NCI-H460 (cell line): Measurements from ENCODE around the gene FXYD5. TPM values are rescaled to one million over a fixed set of nuclear protein-coding genes. Genes with fewer than 3 reads are reported as not detected.

ENCODE experiments used
- DNase-seq: peaks from one replicate; pipeline ENCODE4 v3.0.0-alpha.2; 2016; ENCODE audit warnings: low read depth; ENCODE audit errors: extremely low read depth
- total RNA-seq: library from RNA; depleted of rRNA; stranded (reverse); fragments of >200 nt; shearing (Covaris generic); gene quantifications from 2 replicates; pipeline ENCODE4 v1.2.3, GENCODE V29; 2014

The FXYD5 gene
- total RNA-seq, 1 experiment from 2014 or later, result 104 TPM

DNA sequence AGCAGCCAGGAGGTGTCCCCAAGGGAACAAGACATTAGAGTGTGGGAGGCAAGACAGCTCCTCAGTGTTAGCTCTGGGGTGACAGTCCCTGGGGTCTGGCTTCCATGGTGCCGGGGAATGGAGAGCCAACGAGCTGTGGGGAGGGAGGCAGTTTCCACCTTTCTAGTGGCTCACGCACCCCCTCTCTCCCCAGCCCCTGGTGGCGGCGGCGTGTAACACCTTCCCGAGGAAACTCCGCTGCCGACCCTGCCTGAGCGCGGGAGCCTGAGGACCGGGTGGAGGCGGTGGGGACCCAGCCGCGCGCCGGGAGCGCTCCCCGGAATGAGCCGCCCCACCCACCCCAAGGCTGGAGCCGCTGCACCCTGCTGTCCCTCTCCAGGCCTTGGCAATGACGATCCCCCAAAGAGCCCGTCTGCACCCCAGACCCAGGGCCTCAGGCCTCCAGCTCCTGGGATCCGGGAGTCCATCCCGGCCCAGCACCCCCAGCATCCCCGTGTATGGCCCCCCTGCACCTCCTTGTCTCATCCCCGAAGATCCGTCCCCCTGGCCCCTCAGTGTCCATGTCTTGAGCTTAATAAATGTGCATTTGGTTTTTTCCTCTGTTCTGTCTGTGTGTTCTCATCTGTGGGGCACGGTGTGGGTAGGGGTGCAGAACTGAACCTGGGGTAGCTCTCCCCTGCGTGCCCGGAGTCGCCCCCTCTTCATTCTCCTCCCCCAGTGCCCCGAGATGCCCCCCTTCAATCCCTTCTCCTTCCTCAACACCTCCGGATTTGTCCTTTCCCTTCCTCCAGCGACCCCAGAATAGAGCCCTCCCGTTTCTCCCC, 622 bp upstream of the FXYD5 start:
- peak; percentile 30 for DNase-seq

DNA sequence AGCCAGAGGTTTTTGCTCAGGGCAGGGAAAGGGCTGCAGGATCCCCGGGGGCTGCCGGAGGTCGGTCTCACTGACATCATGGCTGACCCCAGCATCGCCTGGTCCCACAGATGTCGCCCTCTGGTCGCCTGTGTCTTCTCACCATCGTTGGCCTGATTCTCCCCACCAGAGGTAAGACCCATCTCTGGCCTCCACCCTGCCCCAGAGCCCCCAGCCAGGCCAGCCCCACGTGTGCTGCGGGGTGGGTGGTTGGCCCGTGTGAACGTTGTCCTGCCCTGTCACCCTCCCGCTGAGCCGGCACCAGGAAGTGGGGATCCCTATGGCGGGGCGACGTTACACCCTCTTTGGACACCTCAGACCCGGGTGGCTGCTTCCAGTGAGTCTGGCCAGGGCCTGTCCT, 906 bp downstream of the FXYD5 start:
- DNase-seq, result no peak

DNA sequence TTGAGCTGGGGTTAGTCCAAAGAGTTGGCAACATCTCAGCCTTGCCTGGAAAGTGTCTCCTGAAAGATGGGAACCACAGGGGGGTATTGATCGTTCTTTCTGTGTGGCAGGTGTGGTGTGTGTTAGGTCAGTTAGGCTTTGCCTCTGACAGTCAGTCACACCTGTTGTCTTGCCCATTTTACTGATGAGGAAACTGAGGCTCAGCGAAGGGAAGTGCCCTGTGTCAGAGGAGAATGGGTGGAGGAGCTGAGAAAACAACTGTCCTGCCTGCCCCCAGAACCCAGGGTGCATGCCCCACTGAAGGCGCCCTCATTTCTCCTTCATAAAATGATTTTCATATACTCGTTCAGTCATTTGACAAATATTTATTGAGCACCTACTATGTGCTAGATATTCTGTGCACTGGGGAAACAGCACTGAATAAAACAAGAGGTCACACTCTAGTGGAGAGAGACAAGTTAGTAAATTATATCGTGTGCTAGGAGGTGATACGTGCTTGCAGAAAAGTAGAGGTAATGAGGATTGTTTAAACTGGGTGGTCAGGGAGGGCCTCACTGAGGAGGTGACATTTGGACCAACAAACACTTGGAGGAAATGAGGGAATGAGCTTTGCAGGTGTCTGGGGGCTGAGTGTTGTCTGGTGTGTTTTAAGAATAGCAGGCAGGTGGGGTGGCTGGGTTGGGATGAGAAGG, 1.6 kb downstream of the FXYD5 start:
- DNase-seq, result no peak

DNA sequence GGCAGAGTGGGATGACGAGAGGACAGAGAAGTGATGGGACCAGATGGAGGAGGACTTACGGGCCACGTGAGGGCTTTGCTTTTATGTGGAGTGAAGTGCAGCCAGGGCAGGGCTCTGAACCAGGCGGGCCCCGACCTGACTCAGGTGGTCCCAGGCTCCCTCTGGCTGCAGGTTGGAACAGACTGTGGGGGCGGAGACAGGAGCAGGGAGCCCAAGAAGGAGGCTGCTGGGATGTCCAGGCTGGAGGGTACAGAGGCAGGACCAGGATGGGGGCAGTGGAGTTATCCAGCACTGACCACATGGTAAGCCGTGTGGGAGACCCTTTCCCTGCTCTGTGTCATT, 2.1 kb downstream of the FXYD5 start:
- no peak for DNase-seq

DNA sequence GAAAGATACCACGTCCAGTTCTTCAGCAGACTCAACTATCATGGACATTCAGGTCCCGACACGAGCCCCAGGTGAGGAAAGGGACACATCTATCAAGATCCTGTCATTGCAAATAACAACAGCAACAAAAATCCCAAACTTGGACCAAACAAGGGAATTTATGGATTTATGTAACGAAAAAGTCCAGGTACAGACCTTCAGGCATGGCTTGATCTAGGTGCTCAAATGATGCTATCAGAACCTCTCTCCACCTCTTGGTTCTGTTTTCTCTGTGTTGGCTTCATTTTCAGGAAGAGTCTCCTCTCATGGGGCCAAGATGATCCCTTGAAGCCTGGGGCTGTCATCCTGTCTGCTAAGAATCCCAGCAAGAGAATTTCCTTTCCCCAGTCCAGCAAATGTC, 2.9 kb downstream of the FXYD5 start:
- no peak for DNase-seq

DNA sequence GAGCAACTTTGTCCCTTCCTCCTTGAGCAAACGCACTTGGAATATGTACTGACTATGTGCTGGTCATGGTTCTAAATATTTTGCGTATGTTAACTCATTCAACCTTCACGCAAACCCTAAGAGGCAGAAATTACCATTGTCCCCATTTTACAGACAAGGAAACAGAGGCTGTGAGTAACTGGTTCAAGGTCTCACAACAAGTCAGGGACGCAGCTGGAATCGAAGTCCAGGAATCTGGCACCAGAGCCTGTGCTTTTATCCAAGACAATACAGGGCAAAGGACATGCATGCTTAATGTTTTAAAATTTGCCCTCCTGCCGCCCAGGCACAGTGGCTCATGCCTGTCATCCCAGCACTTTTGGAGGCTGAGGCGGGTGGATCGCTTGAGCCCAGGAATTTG, 5.1 kb downstream of the FXYD5 start:
- no peak for DNase-seq

DNA sequence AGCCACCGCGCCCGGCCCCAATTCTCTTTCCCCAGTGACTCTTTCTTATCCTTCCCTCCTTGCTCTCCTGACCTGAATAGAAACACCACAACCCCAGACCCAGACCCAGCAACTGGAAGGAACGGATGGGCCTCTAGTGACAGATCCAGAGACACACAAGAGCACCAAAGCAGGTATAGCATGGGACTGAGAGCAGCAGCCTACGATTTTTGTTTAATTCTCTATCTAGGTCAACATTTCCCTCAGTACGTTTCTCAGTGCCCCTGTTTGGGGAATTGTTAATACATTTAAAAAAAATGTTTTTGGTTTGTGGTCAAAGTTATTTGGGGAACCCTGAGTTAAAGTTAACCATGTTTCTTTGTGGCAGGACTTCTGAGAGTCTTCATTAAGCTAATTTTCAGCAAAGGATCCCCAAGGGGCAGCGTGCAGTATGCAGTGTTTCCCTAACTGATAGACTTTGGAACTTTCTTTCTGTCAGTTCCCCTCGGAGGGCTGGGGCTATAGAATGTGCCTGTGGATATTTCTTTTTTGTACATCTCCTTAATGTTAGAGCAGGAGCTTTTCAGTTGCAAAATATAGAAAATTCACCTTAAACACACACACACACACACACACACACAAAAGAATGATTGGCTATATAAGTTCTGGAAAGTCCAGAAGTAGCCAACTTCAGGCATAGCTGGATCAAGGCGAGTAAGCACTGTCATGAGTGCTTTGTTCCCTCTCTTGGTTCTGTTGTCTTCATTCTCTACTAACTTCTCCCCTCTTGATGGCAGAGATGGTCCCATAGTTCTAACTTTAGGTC, 6.3 kb downstream of the FXYD5 start:
- DNase-seq, result no peak

DNA sequence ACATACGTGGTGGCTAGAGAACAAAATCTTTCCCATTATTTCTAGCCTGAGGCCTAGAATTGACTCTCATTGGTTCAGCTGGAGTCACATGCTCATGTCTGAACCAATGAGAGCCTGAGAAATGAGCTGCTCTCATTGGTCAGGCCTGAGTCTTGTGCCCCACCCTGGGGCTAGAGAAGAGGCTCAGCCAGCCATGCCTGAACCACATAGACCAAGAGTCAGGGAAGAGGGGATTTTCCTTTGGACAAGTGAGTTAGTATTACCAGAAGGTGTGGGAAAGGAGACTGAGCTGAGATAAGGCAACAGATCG, 6.9 kb downstream of the FXYD5 start:
- no peak for DNase-seq

DNA sequence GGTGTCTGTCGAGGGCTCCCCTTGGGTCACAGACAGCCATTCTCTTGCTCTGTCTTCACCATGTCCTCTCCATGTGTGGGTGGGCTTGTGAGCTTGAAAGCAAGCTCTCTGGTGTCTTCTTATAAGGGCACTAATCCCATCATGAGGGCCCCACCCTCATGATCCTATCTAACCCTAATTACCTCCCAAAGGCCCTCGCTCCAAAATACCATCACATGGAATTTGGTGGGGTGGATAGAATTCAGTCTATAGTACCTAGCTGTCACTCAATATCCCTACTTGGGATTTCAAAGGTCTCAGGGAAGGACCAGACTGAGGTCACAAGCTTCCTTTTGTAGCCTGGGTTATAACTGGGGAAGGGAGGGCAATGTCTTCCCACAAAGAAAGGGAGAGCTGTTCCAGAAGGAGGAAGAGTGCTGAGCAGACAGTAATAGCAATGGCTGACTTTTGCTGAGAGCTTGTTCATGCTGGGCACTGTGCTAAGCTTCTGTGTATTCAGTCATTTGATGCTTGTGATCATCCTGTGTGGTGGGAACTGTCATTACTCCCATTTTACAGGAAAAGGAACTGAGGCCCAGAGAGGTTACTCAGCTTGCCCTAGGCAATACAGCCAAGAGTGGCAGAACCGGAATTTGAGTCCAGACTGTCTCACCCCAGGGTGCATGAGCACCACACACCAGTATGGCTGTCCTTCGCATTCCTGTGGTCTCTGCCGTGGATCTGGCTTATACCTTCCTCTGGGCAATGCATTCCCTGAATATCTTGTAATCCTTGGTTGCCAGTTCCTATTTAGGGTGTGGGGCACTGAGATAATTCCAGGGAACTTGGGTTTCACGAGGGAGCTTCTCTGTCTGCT, 8.2 kb downstream of the FXYD5 start:
- no peak for DNase-seq

DNA sequence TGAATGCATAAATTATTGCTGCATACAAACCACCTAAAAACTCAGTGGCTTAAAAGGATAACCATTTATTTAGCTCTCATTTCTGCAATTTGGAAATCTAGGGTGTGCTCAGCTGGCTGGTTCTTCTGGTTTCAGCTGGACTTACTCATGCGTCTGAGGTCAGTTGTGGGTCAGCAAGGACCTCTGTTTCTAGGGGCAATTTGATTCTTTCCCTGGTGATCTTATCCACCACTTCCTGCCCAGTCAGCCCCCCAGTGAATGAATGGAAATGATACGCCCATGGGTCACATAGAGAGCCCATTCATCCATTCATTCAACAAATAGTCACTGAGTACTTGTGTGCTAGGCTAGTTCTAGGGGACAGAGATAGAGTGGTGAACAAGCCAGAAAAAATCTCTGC, 9.9 kb downstream of the FXYD5 start:
- no peak for DNase-seq

DNA sequence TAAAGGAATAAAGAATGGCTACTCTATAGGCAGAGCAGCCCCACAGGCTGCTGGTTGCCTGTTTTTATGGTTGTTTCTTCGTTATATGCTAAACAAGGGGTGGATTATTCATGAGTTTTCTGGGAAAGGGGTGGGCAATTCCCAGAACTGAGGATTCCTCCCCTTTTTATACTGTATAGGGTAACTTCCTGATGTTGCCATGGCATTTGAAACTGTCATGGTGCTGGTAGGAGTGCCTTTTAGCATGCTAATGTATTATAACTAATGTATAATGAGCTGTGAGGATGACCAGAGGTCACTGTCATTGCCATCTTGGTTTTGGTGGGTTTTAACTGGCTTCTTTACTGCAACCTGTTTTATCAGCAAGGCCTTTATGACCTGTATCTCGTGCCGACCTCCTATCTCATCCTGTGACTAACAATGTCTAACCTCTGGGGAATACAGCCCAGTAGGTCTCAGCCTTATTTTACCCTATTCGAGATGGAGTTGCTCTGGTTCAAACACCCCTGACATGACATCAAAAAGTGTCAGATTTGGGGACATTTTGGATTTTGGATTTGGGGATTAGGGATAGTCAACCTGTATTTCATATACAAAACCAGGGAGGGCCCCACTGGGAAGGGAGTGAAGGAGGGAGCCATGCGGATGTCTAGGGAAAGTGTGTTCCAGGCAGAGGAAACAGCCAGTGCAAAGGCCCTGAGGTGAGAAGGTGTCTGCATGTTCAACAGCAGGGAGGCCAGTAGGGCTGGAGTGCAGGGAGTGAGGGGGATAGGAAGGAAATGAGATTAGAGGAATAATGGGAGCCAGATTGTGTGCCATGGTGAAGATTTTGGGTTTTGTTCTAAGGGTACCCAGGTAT, 10.9 kb downstream of the FXYD5 start:
- no peak for DNase-seq

DNA sequence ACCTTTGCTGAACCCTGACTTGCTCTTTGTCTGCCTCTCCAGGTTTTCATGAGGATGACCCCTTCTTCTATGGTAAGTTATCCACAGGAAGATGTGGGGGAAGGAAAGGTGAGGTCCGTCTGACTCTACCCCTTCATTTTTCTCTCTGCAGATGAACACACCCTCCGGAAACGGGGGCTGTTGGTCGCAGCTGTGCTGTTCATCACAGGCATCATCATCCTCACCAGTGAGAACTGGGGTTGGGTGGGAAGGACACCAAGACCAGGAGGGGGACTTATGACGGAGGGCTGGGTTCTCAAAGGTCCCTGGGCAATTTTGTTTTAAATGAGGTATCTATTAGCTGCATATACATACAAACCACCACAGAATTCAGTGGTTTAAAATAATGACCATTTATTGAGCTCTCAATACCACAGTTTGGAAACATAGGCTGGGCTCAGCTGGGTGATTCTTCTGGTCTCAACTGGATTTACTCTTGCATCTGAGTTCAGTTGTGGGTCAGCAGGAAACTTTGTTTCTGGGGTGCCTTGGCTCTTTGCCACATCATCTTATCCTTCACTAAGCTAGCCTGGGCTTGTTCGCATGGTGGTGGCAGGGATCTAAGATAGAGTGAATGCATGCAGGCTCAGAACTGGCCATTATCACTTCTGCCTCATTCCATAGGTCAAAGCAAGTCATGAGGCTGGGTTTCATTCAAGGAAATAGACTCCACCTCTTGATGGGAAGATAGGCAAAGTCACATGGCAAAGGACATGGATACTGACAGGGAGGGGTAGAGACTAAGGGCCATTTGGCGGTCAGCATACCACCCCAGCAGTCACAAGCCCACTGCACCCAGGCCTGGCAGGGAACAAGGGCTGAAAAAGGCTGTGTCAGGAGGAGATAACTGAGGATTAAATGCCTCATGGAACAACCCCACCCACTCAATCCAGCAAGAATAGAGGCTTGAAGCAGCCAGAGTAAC, 11.8 kb downstream of the FXYD5 start:
- DNase-seq, result no peak

DNA sequence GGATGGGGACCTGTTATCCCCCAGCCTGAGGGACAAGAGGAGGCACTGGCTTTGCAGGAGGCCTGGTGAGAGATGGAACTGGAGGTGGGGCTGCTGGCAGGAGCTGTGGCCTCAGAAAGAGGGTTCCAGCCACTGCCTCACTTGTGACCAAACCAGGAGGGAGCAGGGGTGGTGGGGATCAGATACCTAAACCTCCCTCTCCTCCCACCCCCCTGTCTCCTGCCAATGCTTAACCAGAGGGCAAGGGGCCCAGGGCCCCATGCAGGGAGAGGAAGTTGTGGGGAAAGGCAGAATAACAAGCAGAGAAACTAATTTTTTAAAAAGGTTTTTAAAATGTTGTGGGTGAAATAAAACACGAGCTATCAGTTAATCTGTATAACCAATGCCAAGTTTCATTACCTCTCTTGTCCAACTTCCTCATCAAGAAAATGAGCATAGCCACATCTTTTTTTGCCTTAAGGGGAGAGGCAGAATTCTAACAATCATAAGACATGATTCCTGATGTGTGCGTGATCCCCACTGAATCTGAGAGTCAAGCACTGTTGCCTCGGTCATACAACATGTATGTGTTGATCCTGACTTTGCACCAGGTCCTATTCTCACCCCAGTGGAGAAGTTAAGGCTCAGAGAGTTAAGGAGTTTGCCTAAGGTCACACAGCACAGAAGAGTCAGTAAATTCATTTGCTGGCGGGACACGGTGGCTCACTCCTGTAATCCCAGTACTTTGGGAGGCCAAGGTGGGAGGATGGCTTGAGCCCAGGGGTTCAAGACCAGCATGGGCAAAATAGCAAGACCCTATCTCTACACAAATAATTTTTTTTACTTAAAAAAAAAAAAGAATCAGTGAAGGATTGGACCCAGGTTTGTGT, 12.9 kb downstream of the FXYD5 start:
- DNase-seq, result no peak

DNA sequence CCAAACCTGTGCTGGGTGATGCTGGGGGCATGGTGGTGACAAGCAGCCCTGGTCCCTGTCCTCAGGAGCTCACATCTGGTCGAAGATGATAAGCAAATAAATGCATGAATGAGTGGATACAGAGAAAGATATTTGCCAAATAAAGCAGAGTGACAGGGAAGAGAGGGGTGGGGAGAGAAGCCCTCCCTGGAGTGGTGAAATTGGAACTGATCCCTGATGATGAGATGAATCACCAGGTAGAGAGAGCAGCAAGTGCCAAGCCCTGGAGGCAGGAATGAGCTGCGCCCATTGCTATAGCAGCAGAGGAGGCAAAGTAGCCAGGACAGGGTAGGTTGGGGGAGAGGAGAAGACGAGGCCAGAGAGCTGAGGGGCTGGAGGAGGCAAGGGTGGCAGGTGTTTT, 13.7 kb downstream of the FXYD5 start:
- DNase-seq, result no peak

DNA sequence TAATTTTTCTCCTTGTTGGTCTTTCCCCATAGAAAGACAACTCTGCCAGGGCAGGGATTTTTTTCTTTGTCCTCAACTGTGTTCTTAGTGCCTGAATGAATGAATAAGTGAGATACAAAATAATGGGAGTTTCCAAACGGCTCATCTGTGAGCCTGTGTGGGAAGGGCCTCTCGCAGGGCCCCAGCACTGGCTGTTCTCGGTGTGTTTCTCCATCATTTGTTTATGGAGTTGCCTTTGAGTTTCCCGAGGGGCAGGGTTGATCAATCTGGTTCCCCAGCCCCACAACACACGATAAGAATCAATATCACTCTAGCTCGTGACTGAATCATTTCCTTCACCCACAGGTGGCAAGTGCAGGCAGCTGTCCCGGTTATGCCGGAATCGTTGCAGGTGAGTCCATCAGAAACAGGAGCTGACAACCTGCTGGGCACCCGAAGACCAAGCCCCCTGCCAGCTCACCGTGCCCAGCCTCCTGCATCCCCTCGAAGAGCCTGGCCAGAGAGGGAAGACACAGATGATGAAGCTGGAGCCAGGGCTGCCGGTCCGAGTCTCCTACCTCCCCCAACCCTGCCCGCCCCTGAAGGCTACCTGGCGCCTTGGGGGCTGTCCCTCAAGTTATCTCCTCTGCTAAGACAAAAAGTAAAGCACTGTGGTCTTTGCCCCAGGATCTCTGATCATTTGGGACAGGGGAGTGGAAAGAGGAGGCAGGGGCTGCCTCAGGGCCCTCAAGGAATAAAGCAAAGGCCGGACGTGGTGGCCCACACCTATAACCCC, 14.9 kb downstream of the FXYD5 start:
- DNase-seq, result no peak

DNA sequence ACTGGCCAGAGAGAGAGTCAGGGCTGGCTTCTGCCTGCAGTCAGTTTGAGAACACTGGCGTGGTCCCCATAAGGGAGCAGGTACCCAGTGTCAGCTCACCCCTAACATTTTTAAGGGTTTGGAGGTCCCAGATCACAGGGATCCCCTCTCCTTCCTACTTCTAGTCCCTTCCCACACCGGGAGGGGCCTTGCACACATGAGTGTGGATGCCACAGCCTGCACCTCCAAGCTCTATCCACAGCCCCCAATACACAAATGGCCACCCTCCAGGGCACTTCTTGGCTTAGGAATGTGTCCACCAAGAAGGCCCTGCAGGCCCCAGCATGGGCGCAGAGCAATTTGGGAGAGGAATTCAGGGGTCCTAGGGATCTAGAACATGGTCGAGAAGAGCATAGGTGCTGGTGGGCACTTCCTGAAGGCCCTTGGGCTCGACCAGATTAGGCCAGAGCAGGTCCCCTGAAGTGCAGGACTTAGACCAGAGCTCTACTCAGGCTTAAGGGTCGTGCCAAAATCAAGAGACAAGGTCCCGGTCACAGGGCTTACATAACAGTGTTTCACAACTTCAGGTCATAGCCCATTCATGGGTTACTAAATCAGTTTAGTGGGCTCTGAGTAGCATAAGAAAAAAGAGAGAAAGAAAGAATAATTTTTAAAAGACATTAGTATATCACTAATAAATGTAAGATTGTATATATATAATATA, 16.0 kb downstream of the FXYD5 start:
- no peak for DNase-seq
